Cardiac fibroblast (primary cell): Measurements from ENCODE around the gene PTEN.

Source experiments
- DNase-seq, 2 donors: peaks; one replicate each; pipeline versions ENCODE4 v3.0.0 to v3.0.0-alpha.2; 2010; ENCODE audit warnings: low read depth in 2 of 2
- H3K4me3 ChIP-seq, 2 donors: replicated peaks in 1 of 2; 1 replicate in 1 of 2; 2 replicates in 1 of 2; pipeline ENCODE4 v1.5.1; 2011; ENCODE audit warnings: low read depth in 2 of 2, low read length in 2 of 2, mild to moderate bottlenecking in 2 of 2, moderate library complexity in 1 of 2
- TF ChIP-seq, protein P1 (sequence below): IDR thresholded peaks from one replicate; pipeline ENCODE4 v1.5.1; 2011; ENCODE audit warnings: low read depth, mild to moderate bottlenecking, low read length, inconsistent platforms

Gene PTEN

GRCh38 chr10:87864496-87865059 lies 1.2 kb downstream of the PTEN start:
- peak in 1 of 2 donors; percentile 41 for DNase-seq
- TF ChIP-seq, protein P1, sequence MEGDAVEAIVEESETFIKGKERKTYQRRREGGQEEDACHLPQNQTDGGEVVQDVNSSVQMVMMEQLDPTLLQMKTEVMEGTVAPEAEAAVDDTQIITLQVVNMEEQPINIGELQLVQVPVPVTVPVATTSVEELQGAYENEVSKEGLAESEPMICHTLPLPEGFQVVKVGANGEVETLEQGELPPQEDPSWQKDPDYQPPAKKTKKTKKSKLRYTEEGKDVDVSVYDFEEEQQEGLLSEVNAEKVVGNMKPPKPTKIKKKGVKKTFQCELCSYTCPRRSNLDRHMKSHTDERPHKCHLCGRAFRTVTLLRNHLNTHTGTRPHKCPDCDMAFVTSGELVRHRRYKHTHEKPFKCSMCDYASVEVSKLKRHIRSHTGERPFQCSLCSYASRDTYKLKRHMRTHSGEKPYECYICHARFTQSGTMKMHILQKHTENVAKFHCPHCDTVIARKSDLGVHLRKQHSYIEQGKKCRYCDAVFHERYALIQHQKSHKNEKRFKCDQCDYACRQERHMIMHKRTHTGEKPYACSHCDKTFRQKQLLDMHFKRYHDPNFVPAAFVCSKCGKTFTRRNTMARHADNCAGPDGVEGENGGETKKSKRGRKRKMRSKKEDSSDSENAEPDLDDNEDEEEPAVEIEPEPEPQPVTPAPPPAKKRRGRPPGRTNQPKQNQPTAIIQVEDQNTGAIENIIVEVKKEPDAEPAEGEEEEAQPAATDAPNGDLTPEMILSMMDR, result no peak

DNA sequence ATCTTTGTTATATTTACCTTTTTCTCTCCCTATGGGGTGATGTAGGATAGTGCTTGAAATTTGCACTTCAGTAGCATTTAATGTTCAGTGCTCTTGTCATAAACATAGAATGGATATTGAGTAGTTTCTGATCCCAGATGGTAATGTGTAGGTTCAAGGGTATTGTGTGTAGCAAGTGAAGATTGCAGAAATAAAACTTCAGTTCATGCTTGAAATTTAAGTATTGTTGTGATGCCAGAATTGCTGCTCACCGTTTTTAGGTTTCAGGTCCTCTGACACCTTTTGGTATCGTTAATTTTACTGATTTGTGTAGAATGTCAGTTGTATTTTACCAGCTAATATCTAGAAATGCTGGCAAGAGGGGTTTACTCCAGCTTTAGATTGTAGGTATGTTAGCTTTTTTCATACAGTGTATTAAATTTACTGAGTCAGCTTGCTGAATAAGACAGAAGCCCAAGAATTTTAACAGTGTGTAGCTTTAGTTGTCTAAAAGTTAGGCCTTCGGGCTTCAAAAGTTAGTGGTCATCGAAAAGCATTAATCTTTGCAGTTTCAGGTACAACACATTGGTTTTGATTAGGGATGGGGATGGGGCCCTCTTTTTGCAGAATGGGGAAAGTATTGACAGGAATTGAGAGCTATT lies 1.9 kb downstream of the PTEN start:
- TF ChIP-seq, protein P1, result no peak
- peak in 1 of 2 donors; percentile 40 for DNase-seq
- H3K4me3 ChIP-seq, result peak overlapping the region; percentile 87 to 92

More at GRCh38 chr10:87864496-87865059, 1.2 kb downstream of the PTEN start:
- H3K4me3 ChIP-seq, result peak overlapping the region; percentile 87 to 92

GRCh38 chr10:87866412-87866974 lies 3.1 kb downstream of the PTEN start:
- H3K4me3 ChIP-seq, result peak overlapping the region; percentile 87 to 92

GRCh38 chr10:87867453-87867852 lies 4.0 kb downstream of the PTEN start:
- DNase-seq, result no peak
- TF ChIP-seq, protein P1, result no peak
- H3K4me3 ChIP-seq, result peak overlapping the region; percentile 87 to 92

More at GRCh38 chr10:87866412-87866974, 3.1 kb downstream of the PTEN start:
- DNase-seq, result peak in 1 of 2 donors; percentile 19
- TF ChIP-seq, protein P1, result no peak

DNA sequence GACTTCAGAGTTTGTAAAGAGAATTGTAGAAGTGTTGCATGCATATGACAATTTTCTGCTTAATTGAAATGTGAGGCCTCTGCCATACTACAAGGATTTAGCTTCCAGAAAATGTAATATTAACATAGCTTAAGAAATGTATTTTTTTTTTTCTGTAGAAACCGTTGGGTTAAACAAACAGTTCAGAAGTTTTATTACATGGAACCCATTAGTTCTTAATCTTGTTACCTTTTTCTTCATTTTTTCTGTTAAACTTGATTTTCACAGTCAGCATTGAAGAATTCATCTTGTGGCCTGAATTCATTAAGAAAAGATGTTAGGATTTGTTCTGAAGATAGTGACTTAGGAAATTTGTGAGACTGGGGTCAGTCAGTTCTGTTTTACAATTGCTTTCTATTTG lies 4.9 kb downstream of the PTEN start:
- H3K4me3 ChIP-seq, result peak overlapping the region; percentile 87 to 92
- peak in 1 of 2 donors; percentile 24 for DNase-seq
- TF ChIP-seq, protein P1, result no peak

DNA sequence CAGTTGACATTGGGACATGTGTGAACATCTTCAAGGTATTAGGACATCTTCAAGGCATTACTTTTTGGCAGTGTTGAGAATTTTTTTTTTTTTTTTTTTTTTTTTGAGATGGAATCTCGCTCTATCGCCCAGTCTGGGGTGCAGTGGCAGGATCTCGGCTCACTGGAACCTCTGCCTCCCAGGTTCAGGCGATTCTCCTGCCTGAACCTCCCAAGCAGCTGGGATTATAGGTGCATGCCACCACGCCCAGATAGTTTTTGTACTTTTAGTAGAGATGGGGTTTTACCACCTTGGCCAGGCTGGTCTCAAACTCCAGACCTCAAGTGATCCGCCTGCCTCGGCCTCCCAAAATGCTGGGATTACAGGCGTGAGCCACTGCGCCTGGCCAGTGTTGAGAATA lies 5.7 kb downstream of the PTEN start:
- peak in 1 of 2 donors; percentile 17 for DNase-seq

GRCh38 chr10:87869773-87870551 lies 6.5 kb downstream of the PTEN start:
- DNase-seq, result peak in 1 of 2 donors; percentile 25
- TF ChIP-seq, protein P1, result no peak
- H3K4me3 ChIP-seq, result no peak overlapping the region

More for the DNA sequence above, 5.7 kb downstream of the PTEN start:
- H3K4me3 ChIP-seq, result peak overlapping the region in 1 of 2 donors; percentile 87
